ENCODE results near the gene CCR4. TPM values are rescaled to one million over a fixed set of nuclear protein-coding genes. Genes with fewer than 3 reads are reported as not detected.

The CCR4 gene
- total RNA-seq, 1 experiment from 2014 or later = not detected

- intact Hi-C loops (cut with micrococcal nuclease; ENCODE audit: unreplicated experiment) = no loop called here
- H3K4me1 ChIP-seq = peaks cover 11% of the 10 kb centered on the region
- ChIA-PET POLR2A (no interaction called here), CTCF (no interaction called here)
- Mint-ChIP-seq H3K36me3 (ENCODE audit: insufficient read depth, unreplicated experiment) (no peaks in the 10 kb centered on the region), H3K27me3 (ENCODE audit: insufficient read depth, unreplicated experiment) (no peaks in the 10 kb centered on the region), H3K4me1 (ENCODE audit: low read depth, unreplicated experiment) (peaks cover 17% of the 10 kb centered on the region), H3K9me3 (ENCODE audit: unreplicated experiment) (peaks cover 5% of the 10 kb centered on the region), H3K4me3 (ENCODE audit: unreplicated experiment) (no peak overlapping the region), H3K27ac (ENCODE audit: unreplicated experiment) (no peak overlapping the region)
- no peak for TF ChIP-seq CTCF (IDR thresholded peaks at IDR 0.05; ENCODE audit: insufficient read depth in 1 of 2, low read depth in 1 of 2, low read length in 1 of 2, severe bottlenecking in 1 of 2, unreplicated experiment in 1 of 2)
- no peaks in the 10 kb centered on the region for H3K36me3 ChIP-seq (ENCODE audit: control insufficient read depth, insufficient read depth, low read length)
- H3K9me3 ChIP-seq = no peaks in the 10 kb centered on the region
- no peaks in the 10 kb centered on the region for H3K27me3 ChIP-seq (replicated peaks; ENCODE audit: control insufficient read depth, insufficient read depth, low read length)
- DNase-seq = no peak
- BruUV-seq (replicated peaks) = no TSS peak
- H3K4me3 ChIP-seq (ENCODE audit: low read depth, low read length) = no peak overlapping the region
Observed at GRCh38 chr3:32972482-32973146, 21.2 kb downstream of the CCR4 start.

- no peak overlapping the region for H3K4me3 Mint-ChIP-seq (ENCODE audit: unreplicated experiment)
- CTCF ChIA-PET = no interaction called here
- POLR2A ChIA-PET = no interaction called here
- no peaks in the 10 kb centered on the region for H3K36me3 Mint-ChIP-seq (ENCODE audit: insufficient read depth, unreplicated experiment)
- no peak for TF ChIP-seq CTCF (IDR thresholded peaks at IDR 0.05; ENCODE audit: insufficient read depth in 1 of 2, low read depth in 1 of 2, low read length in 1 of 2, severe bottlenecking in 1 of 2, unreplicated experiment in 1 of 2)
- no peak overlapping the region for H3K4me3 ChIP-seq (ENCODE audit: low read depth, low read length)
- intact Hi-C loops (cut with micrococcal nuclease; ENCODE audit: unreplicated experiment) = no loop called here
- H3K27ac Mint-ChIP-seq (ENCODE audit: unreplicated experiment) = no peak overlapping the region
- H3K4me1 Mint-ChIP-seq (ENCODE audit: low read depth, unreplicated experiment) = peaks cover 5% of the 10 kb centered on the region
- no TSS peak for BruUV-seq (replicated peaks)
- H3K9me3 Mint-ChIP-seq (ENCODE audit: unreplicated experiment) = no peaks in the 10 kb centered on the region
- peaks cover 6% of the 10 kb centered on the region; the same call in 1 of the 2 replicates for H3K4me1 ChIP-seq
- H3K36me3 ChIP-seq (ENCODE audit: control insufficient read depth, insufficient read depth, low read length) = no peaks in the 10 kb centered on the region
- no peaks in the 10 kb centered on the region for H3K27me3 ChIP-seq (replicated peaks; ENCODE audit: control insufficient read depth, insufficient read depth, low read length)
- H3K9me3 ChIP-seq = no peaks in the 10 kb centered on the region
- no peaks in the 10 kb centered on the region for H3K27me3 Mint-ChIP-seq (ENCODE audit: insufficient read depth, unreplicated experiment)
- no peak for DNase-seq
Observed at GRCh38 chr3:32973982-32974381, 22.5 kb downstream of the CCR4 start.

- no peak for DNase-seq
- no peaks in the 10 kb centered on the region for H3K4me1 Mint-ChIP-seq (ENCODE audit: low read depth, unreplicated experiment)
- H3K36me3 Mint-ChIP-seq (ENCODE audit: insufficient read depth, unreplicated experiment) = no peaks in the 10 kb centered on the region
- no peaks in the 10 kb centered on the region for H3K27me3 Mint-ChIP-seq (ENCODE audit: insufficient read depth, unreplicated experiment)
- Histone ChIP-seq H3K27me3 (replicated peaks; ENCODE audit: control insufficient read depth, insufficient read depth, low read length) (no peaks in the 10 kb centered on the region), H3K9me3 (no peaks in the 10 kb centered on the region), H3K4me3 (ENCODE audit: low read depth, low read length) (no peak overlapping the region), H3K36me3 (ENCODE audit: control insufficient read depth, insufficient read depth, low read length) (no peaks in the 10 kb centered on the region), H3K4me1 (no peaks in the 10 kb centered on the region)
- no TSS peak for BruUV-seq (replicated peaks)
- POLR2A ChIA-PET = no interaction called here
- H3K4me3 Mint-ChIP-seq (ENCODE audit: unreplicated experiment) = no peak overlapping the region
- CTCF ChIA-PET = interaction anchor here (0.7 kb wide), 1 partner anchor 121 kb away, joined by 4 read pairs; the partner anchor contains the start of genes GLB1 and TMPPE
- intact Hi-C loops (cut with micrococcal nuclease; ENCODE audit: unreplicated experiment) = no loop called here
- no peaks in the 10 kb centered on the region for H3K9me3 Mint-ChIP-seq (ENCODE audit: unreplicated experiment)
- TF ChIP-seq CTCF (IDR thresholded peaks at IDR 0.05; ENCODE audit: insufficient read depth in 1 of 2, low read depth in 1 of 2, low read length in 1 of 2, severe bottlenecking in 1 of 2, unreplicated experiment in 1 of 2) = no peak
- H3K27ac Mint-ChIP-seq (ENCODE audit: unreplicated experiment) = no peak overlapping the region
Observed at GRCh38 chr3:32975891-32976595, 24.6 kb downstream of the CCR4 start.
